Left lung (tissue), 14 donors: ENCODE results near the gene POU4F1. TPM values are rescaled to one million over a fixed set of nuclear protein-coding genes. Genes with fewer than 3 reads are reported as not detected.
"Not testable (repeated sequence)": the region's sequence is repeated elsewhere in the genome, so short reads cannot be mapped to it uniquely, and the experiment has no call there.

Source experiments
- ATAC-seq: fragments of 200-7000 bp; cut with Tn5 transposase; one replicate; pipeline ENCODE4 v1.9.1; 2020; ENCODE audit warnings: moderate library complexity
- DNase-seq, 4 donors: peaks; one replicate each; pipeline ENCODE4 v3.0.0-alpha.2; 2013 to 2020
- H3K27ac ChIP-seq, 2 donors: fragments of 200-600 bp; sonication (generic) in 1 of 2; one replicate each; pipeline versions ENCODE4 v1.5.0 to v1.8.0; 2020 to 2021
- H3K27me3 ChIP-seq, 2 donors: fragments of 200-600 bp; sonication (generic) in 1 of 2; one replicate each; pipeline versions ENCODE4 v1.5.0 to v1.8.0; 2020 to 2021
- H3K36me3 ChIP-seq, 2 donors: fragments of 200-600 bp; sonication (generic) in 1 of 2; one replicate each; pipeline versions ENCODE4 v1.5.0 to v1.8.0; 2020 to 2021
- H3K4me1 ChIP-seq, 2 donors: fragments of 200-600 bp; one replicate each; pipeline ENCODE4 v1.8.0; 2021
- H3K4me3 ChIP-seq, 2 donors: fragments of 200-600 bp; sonication (generic) in 1 of 2; one replicate each; pipeline versions ENCODE4 v1.5.0 to v1.8.0; 2020 to 2021; ENCODE audit warnings: mild to moderate bottlenecking in 1 of 2
- H3K9me3 ChIP-seq, 2 donors: fragments of 200-600 bp; sonication (generic) in 1 of 2; one replicate each; pipeline versions ENCODE4 v1.5.0 to v1.8.0; 2020 to 2021
- CTCF ChIP-seq, 2 donors: fragments of 200-600 bp; sonication (generic) in 1 of 2; IDR thresholded peaks; one replicate each; pipeline versions ENCODE4 v1.5.0 to v1.8.0; 2021; ENCODE audit warnings: antibody characterized with exemption in 2 of 2
- intact Hi-C, 2 donors: fragments of 100-400 bp; cut with DNase I; formaldehyde crosslinking; loops; one replicate each; pipeline versions ENCODE4 v1.11.2 to v1.14.2; 2022
- long read RNA-seq, 12 donors: library from polyadenylated mRNA in 2 of 12; unstranded in 2 of 12; transcript quantifications; one replicate each; pipeline ENCODE4 v2.0.0 and lab custom pipeline, GENCODE V29; 2019 to 2026
- polyA plus RNA-seq, 6 donors: library from polyadenylated mRNA; unstranded; fragments of 120-200 nt; gene quantifications; one replicate each; pipeline ENCODE4 v1.2.1, GENCODE V29; 2013; ENCODE audit not compliant: insufficient read length in 6 of 6
- total RNA-seq, 2 donors: library from RNA; stranded (reverse); fragmentation: NEBNext Ultra II Directional; extraction: Animal tissue kit (Norgen Biotek cat#: 25700); gene quantifications; one replicate each; pipeline ENCODE4 v1.2.1, GENCODE V29; 2021
- donor health status: DM: no; HTN: yes; CAD: no.
- donor health status: DM: no; HTN: no; CAD: no.

Gene POU4F1
- total RNA-seq (not detected), polyA plus RNA-seq (under 1 TPM in 2 of 6 donors, not detected in 4; 0.15 TPM)
- long read RNA-seq, donor 1, result 0 reads
- long read RNA-seq, donor 2, result 0 reads
- long read RNA-seq, donor 3, result 0 reads
- long read RNA-seq, donor 4, result 0 reads
- long read RNA-seq, donor 5, result 0 reads
- long read RNA-seq, donor 6, result 0 reads
- long read RNA-seq, donor 7, result 0 reads
- long read RNA-seq, donor 8, result 0 reads
- long read RNA-seq, donor 9, result 0 reads
- long read RNA-seq, donor 10, result 0 reads
- long read RNA-seq, donor 11, full-length matches to known transcripts, result 5 of 5 reads
- long read RNA-seq, donor 11, partial matches to known transcripts, result 0 of 5 reads
- long read RNA-seq, donor 11, other reads (novel, unspliced or antisense), result 0 of 5 reads
- long read RNA-seq, donor 12, result 0 reads

- no peaks in the 10 kb centered on the region for H3K9me3 ChIP-seq
- H3K4me3 ChIP-seq, result peak within 1 kb of the TSS in 1 of 2 donors; percentile 36
- no peak for TF ChIP-seq CTCF (IDR thresholded peaks at IDR 0.05)
- peaks cover 11 to 37% of the 10 kb centered on the region in 2 donors for H3K4me1 ChIP-seq
- peak in 2 of 4 donors; percentile 66 to 81 for DNase-seq
- no peak within 1 kb of the TSS for H3K27ac ChIP-seq
- peak; percentile 53 for ATAC-seq
- no peaks in the 10 kb centered on the region for H3K36me3 ChIP-seq
- intact Hi-C loops, result no loop called here
- peaks cover 94 to 97% of the 10 kb centered on the region in 2 donors for H3K27me3 ChIP-seq
Measured at GRCh38 chr13:78603240-78603957, at the start of gene POU4F1. TSS of gene POU4F1 (minus strand) at chr13:78603552. CDS start at chr13:78603326, 226 bp downstream.

- H3K27me3 ChIP-seq, result no peaks in the 10 kb centered on the region
- DNase-seq (no peak), ATAC-seq (no peak)
- H3K4me1 ChIP-seq, result peaks cover 0 to 40% of the 10 kb centered on the region in 2 donors
- H3K9me3 ChIP-seq, result no peaks in the 10 kb centered on the region
- H3K36me3 ChIP-seq, result no peaks in the 10 kb centered on the region
- no peak overlapping the region for H3K4me3 ChIP-seq
- intact Hi-C loops, result no loop called here
- no peak overlapping the region for H3K27ac ChIP-seq
- TF ChIP-seq CTCF (IDR thresholded peaks at IDR 0.05), result no peak
Measured at GRCh38 chr13:78652651-78653050, 49.3 kb upstream of the POU4F1 start.

- H3K27ac ChIP-seq, result no peak overlapping the region
- no peaks in the 10 kb centered on the region for H3K27me3 ChIP-seq
- H3K36me3 ChIP-seq, result no peaks in the 10 kb centered on the region
- no peak for DNase-seq
- no peak for ATAC-seq
- intact Hi-C loops, result no loop called here
- H3K4me1 ChIP-seq, result peaks cover 0 to 33% of the 10 kb centered on the region in 2 donors
- TF ChIP-seq CTCF (IDR thresholded peaks at IDR 0.05), result no peak
- H3K4me3 ChIP-seq, result no peak overlapping the region
- H3K9me3 ChIP-seq, result no peaks in the 10 kb centered on the region
Measured at GRCh38 chr13:78650717-78651083, 47.3 kb upstream of the POU4F1 start.

GRCh38 chr13:78649997-78650716, 46.8 kb upstream of the POU4F1 start:
- Histone ChIP-seq H3K9me3 (no peaks in the 10 kb centered on the region), H3K27me3 (no peaks in the 10 kb centered on the region), H3K4me3 (no peak overlapping the region), H3K27ac (no peak overlapping the region), H3K4me1 (peaks cover 0 to 30% of the 10 kb centered on the region in 2 donors), H3K36me3 (no peaks in the 10 kb centered on the region)
- no peak for TF ChIP-seq CTCF (IDR thresholded peaks at IDR 0.05)
- ATAC-seq, result no peak
- DNase-seq, result no peak
- intact Hi-C loops, result no loop called here

- DNase-seq, H3K36me3 ChIP-seq, H3K9me3 ChIP-seq, intact Hi-C loops, H3K4me3 ChIP-seq, H3K27me3 ChIP-seq, H3K27ac ChIP-seq, ATAC-seq: not testable (repeated sequence)
- peaks cover 0 to 25% of the 10 kb centered on the region in 2 donors for H3K4me1 ChIP-seq
Measured at GRCh38 chr13:78647109-78647678, 43.8 kb upstream of the POU4F1 start.
